OCI-LY7 (cell line): ENCODE measurements around the gene SLC25A5.

ENCODE experiments used
- CTCF ChIP-seq: fragments of 200-600 bp; sonication (generic); conservative IDR thresholded peaks from 2 replicates; pipeline ENCODE4 v1.5.1; 2014; ENCODE audit warnings: mild to moderate bottlenecking, antibody characterized with exemption, low read length, moderate library complexity, mixed read lengths
- EZH2phosphoT487 ChIP-seq: fragments of 200-600 bp; sonication (generic); IDR thresholded peaks from 2 replicates; pipeline ENCODE4 v1.6.1; 2018; ENCODE audit warnings: low read depth, borderline replicate concordance, mild to moderate bottlenecking, mixed run types, antibody characterized with exemption, low read length, moderate library complexity, mixed read lengths

DNA sequence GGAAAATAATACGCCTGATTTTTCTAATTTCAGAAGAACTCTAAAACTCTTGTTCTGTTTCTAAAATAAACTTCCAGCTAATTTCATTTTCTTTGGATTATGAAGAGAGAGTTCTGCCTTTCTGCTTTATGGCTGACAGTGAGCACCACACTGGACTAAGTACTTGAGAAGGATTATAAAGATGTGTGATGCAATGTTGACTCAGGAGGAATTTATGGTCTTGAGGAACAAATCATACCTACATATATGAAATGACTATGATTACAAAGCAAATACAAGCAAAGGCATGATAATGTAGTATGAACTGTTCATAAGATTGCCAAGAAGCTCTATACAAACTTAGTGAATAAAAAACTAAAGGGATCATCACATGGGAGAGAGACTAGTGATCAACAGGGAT is 13.0 kb upstream of the SLC25A5 start:
- TF ChIP-seq CTCF (no peak), EZH2phosphoT487 (no peak)
